H1 (cell line): ENCODE measurements around the gene C1orf185. TPM values are rescaled to one million over a fixed set of nuclear protein-coding genes. Genes with fewer than 3 reads are reported as not detected.
"Not testable (repeated sequence)": the region's sequence is repeated elsewhere in the genome, so short reads cannot be mapped to it uniquely, and the experiment has no call there.

Experiments used
- CTCF ChIA-PET: fragments of 300-600 bp; sonication (Branson Sonifier 250); formaldehyde crosslinking; loops from one replicate; lab custom pipeline; 2021; ENCODE audit not compliant: partially characterized antibody; lab: Charles Lee
- POLR2A ChIA-PET: fragments of 300-600 bp; sonication (Branson Sonifier 250); formaldehyde crosslinking; loops from one replicate; lab custom pipeline; 2021; ENCODE audit warnings: inconsistent platforms; ENCODE audit not compliant: partially characterized antibody; lab: Charles Lee
- DNase-seq, 2 experiments: peaks; one replicate each; pipeline versions ENCODE4 v3.0.0 to v3.0.0-alpha.2; 2010 to 2022; ENCODE audit warnings: low spot score in 2 of 2, low read depth in 1 of 2, mixed read lengths in 1 of 2
- FAIRE-seq: peaks from 2 replicates; lab custom pipeline; 2011; peaks lifted over from hg19 to GRCh38; lab: Jason Lieb, UNC
- H2AFZ ChIP-seq: 2 replicates; pipeline ENCODE4 v1.8.1; 2012; ENCODE audit warnings: low read length, inconsistent platforms
- H2AK5ac ChIP-seq: 2 replicates; pipeline ENCODE4 v1.6.1; 2013; ENCODE audit warnings: low read depth, low read length
- H2BK120ac ChIP-seq: replicated peaks from 2 replicates; pipeline ENCODE3; 2013; ENCODE audit warnings: low read depth, low read length, inconsistent platforms
- H2BK12ac ChIP-seq: 2 replicates; pipeline ENCODE4 v1.6.1; 2013; ENCODE audit warnings: low read depth, low read length
- H2BK15ac ChIP-seq: 2 replicates; pipeline ENCODE4 v1.6.1; 2013; ENCODE audit warnings: low read length
- H2BK20ac ChIP-seq: 2 replicates; pipeline ENCODE4 v1.6.1; 2013; ENCODE audit warnings: low read length
- H2BK5ac ChIP-seq: 2 replicates; pipeline ENCODE4 v1.6.1; 2013; ENCODE audit warnings: low read depth, low read length
- H3K14ac ChIP-seq: 2 replicates; pipeline ENCODE4 v1.6.1; 2013; ENCODE audit warnings: inconsistent platforms; ENCODE audit not compliant: insufficient read length
- H3K18ac ChIP-seq: 2 replicates; pipeline ENCODE4 v1.6.1; 2013; ENCODE audit warnings: low read length; ENCODE audit errors: extremely low read depth
- H3K23ac ChIP-seq: 2 replicates; pipeline ENCODE4 v1.6.1; 2013; ENCODE audit warnings: inconsistent platforms; ENCODE audit not compliant: insufficient read length
- H3K23me2 ChIP-seq: 2 replicates; pipeline ENCODE4 v1.6.1; 2013; ENCODE audit warnings: low read depth, low read length
- H3K27ac ChIP-seq: 2 replicates; pipeline ENCODE4 v1.6.1; 2011; ENCODE audit warnings: low read depth, low read length, inconsistent platforms
- H3K27me3 ChIP-seq, 4 experiments: replicated peaks in 1 of 4; 1 replicate in 1 of 4; 2 replicates in 3 of 4; pipeline versions ENCODE4 v1.6.1 to v1.8.1; 2011 to 2013; ENCODE audit warnings: low read length in 3 of 4, mild to moderate bottlenecking in 3 of 4, inconsistent platforms in 2 of 4, mixed read lengths in 2 of 4, moderate library complexity in 1 of 4; ENCODE audit not compliant: control insufficient read depth in 3 of 4, insufficient read depth in 3 of 4; ENCODE audit errors: extremely low read depth in 1 of 4
- H3K36me3 ChIP-seq, 4 experiments: 2 replicates each; pipeline versions ENCODE4 v1.6.1 to v1.8.1; 2011 to 2013; ENCODE audit warnings: mild to moderate bottlenecking in 4 of 4, low read length in 3 of 4, moderate library complexity in 2 of 4, control low read depth in 1 of 4, inconsistent platforms in 1 of 4; ENCODE audit not compliant: insufficient read depth in 4 of 4, control insufficient read depth in 2 of 4
- H3K4ac ChIP-seq: replicated peaks from 2 replicates; pipeline ENCODE3; 2013; ENCODE audit warnings: low read length, low read depth, mixed read lengths, inconsistent platforms; ENCODE audit not compliant: insufficient read length
- H3K4me1 ChIP-seq, 4 experiments: replicated peaks in 1 of 4; 1 replicate in 1 of 4; 2 replicates in 3 of 4; pipeline versions ENCODE4 v1.6.1 to v1.8.1; 2011 to 2013; ENCODE audit warnings: low read length in 3 of 4, inconsistent platforms in 2 of 4, mixed read lengths in 1 of 4; ENCODE audit not compliant: insufficient read depth in 4 of 4, control insufficient read depth in 3 of 4
- H3K4me2 ChIP-seq, 2 experiments: 2 replicates each; pipeline versions ENCODE4 v1.6.1 to v1.8.1; 2011 to 2013; ENCODE audit warnings: low read depth in 2 of 2, low read length in 2 of 2, control low read depth in 1 of 2, inconsistent platforms in 1 of 2, mild to moderate bottlenecking in 1 of 2; ENCODE audit not compliant: insufficient read depth in 1 of 2
- H3K4me3 ChIP-seq, 4 experiments: fragments of 200-600, 300-600 bp in 1 of 4; sonication (generic), shearing (Covaris generic), sonication (Bioruptor Twin) in 1 of 4; 2 replicates each; pipeline versions ENCODE4 v1.5.1 to v1.8.1; 2011 to 2016; ENCODE audit warnings: low read length in 4 of 4, low read depth in 3 of 4, control low read depth in 2 of 4, inconsistent platforms in 2 of 4, mild to moderate bottlenecking in 2 of 4, mixed read lengths in 1 of 4, moderate library complexity in 1 of 4; ENCODE audit not compliant: insufficient read depth in 2 of 4; ENCODE audit errors: extremely low read depth in 1 of 4
- H3K56ac ChIP-seq: replicated peaks from 2 replicates; pipeline ENCODE3; 2013; ENCODE audit warnings: low read depth, mild to moderate bottlenecking, mixed read lengths, low read length, inconsistent platforms; ENCODE audit not compliant: insufficient read length
- H3K79me1 ChIP-seq: 2 replicates; pipeline ENCODE4 v1.6.1; 2013; ENCODE audit warnings: low read depth, low read length, control low read depth
- H3K79me2 ChIP-seq, 2 experiments: 2 replicates each; pipeline versions ENCODE4 v1.6.1 to v1.8.1; 2012 to 2013; ENCODE audit warnings: low read length in 2 of 2, mild to moderate bottlenecking in 2 of 2, inconsistent platforms in 1 of 2; ENCODE audit not compliant: insufficient read depth in 2 of 2, control insufficient read depth in 1 of 2
- H3K9ac ChIP-seq, 4 experiments: replicated peaks in 1 of 4; 1 replicate in 1 of 4; 2 replicates in 3 of 4; pipeline versions ENCODE4 v1.6.1 to v1.8.1; 2011 to 2013; ENCODE audit warnings: low read depth in 3 of 4, low read length in 3 of 4, control low read depth in 2 of 4, mild to moderate bottlenecking in 2 of 4, moderate library complexity in 2 of 4, inconsistent platforms in 1 of 4; ENCODE audit errors: extremely low read depth in 1 of 4
- H3K9me3 ChIP-seq, 2 experiments: 2 replicates each; pipeline versions ENCODE4 v1.6.1 to v1.8.1; 2012 to 2013; ENCODE audit warnings: mild to moderate bottlenecking in 2 of 2, moderate library complexity in 2 of 2, control low read depth in 1 of 2, inconsistent platforms in 1 of 2, low read depth in 1 of 2, low read length in 1 of 2, mixed read lengths in 1 of 2; ENCODE audit not compliant: insufficient read depth in 2 of 2
- H4K20me1 ChIP-seq, 2 experiments: replicated peaks in 1 of 2; 2 replicates each; pipeline versions ENCODE3 to v1.8.1; 2011 to 2013; ENCODE audit warnings: inconsistent platforms in 2 of 2, low read length in 2 of 2, mild to moderate bottlenecking in 1 of 2; ENCODE audit not compliant: insufficient read depth in 2 of 2, control insufficient read depth in 1 of 2
- H4K5ac ChIP-seq: 2 replicates; pipeline ENCODE4 v1.6.1; 2013; ENCODE audit warnings: low read length, low read depth, mixed read lengths, inconsistent platforms; ENCODE audit not compliant: insufficient read length
- H4K8ac ChIP-seq: 2 replicates; pipeline ENCODE4 v1.8.0; 2013; ENCODE audit warnings: mild to moderate bottlenecking, moderate library complexity, low read length, inconsistent platforms; ENCODE audit not compliant: insufficient read depth; ENCODE audit errors: extremely low read depth
- H4K91ac ChIP-seq: replicated peaks from 2 replicates; pipeline ENCODE3; 2013; ENCODE audit warnings: low read length, mixed read lengths, inconsistent platforms; ENCODE audit not compliant: insufficient read length
- WGBS, 2 experiments: shearing (Covaris generic) in 1 of 2; methylation state at CpG; one replicate each; pipeline versions ENCODE4 v1.1.6 to v1.1.7; 2013 to 2015; ENCODE audit warnings: low lambda C conversion rate in 2 of 2, mixed read lengths in 2 of 2, inconsistent platforms in 1 of 2, low coverage in 1 of 2, missing lambda C conversion rate in 1 of 2; ENCODE audit not compliant: insufficient replicate concordance in 2 of 2, insufficient coverage in 1 of 2, insufficient read length in 1 of 2; ENCODE audit errors: extremely low coverage in 1 of 2, missing lambda C conversion rate in 1 of 2; 5-methylcytosine and 5-hydroxymethylcytosine counted together
- polyA plus RNA-seq, 7 experiments: library from polyadenylated mRNA; depleted of rRNA in 3 of 7; stranded (reverse) in 5 of 7; unstranded in 2 of 7; fragments of >200 nt in 5 of 7; fragments of 200-250 nt in 2 of 7; gene quantifications; 1 replicate in 5 of 7; 2 replicates in 1 of 7; 4 replicates in 1 of 7; pipeline versions ENCODE4 v1.2.1 to v1.2.3, GENCODE V29; 2011 to 2013; ENCODE audit warnings: missing spikeins in 2 of 7, mixed read lengths in 2 of 7
- total RNA-seq: library from RNA; stranded (reverse); fragmentation: NEBNext Ultra II Directional; extraction: Animal tissue kit (Norgen Biotek cat#: 25700); gene quantifications from 2 replicates; pipeline ENCODE4 v1.2.1, GENCODE V29; 2021

C1orf185 gene
- total and polyA plus RNA-seq, 2 of the 8 experiments (the other 6 are each of a cell fraction or from before 2014, with no cell fraction given): not detected

- H2BK5ac ChIP-seq, H4K20me1 ChIP-seq, H3K27ac ChIP-seq, H3K4me2 ChIP-seq, H2BK20ac ChIP-seq, H2AFZ ChIP-seq, H3K23me2 ChIP-seq, H3K9me3 ChIP-seq, H3K4me1 ChIP-seq, POLR2A ChIA-PET, H4K5ac ChIP-seq, H3K79me2 ChIP-seq, H4K91ac ChIP-seq, H2BK15ac ChIP-seq, DNase-seq, H3K4me3 ChIP-seq, H2BK12ac ChIP-seq, H3K14ac ChIP-seq, H2BK120ac ChIP-seq, H3K18ac ChIP-seq, H3K27me3 ChIP-seq, H2AK5ac ChIP-seq, H3K36me3 ChIP-seq, H3K79me1 ChIP-seq, H3K56ac ChIP-seq, FAIRE-seq, H3K23ac ChIP-seq, H3K4ac ChIP-seq, H4K8ac ChIP-seq, H3K9ac ChIP-seq: not testable (repeated sequence)
- CTCF ChIA-PET: interaction anchor here (8.0 kb wide), 1 partner anchor 13 kb away, joined by 83 read pairs; no protein-coding TSS in a partner anchor
- WGBS, 2 experiments: 92% methylated on average over 6 of the region's 6 CpGs; no CpG with 5 or more reads in 1 of the 2 experiments
Observed at GRCh38 chr1:51177988-51178387, 76.0 kb downstream of the C1orf185 start.
